GM21423 (cell line): ENCODE measurements around the gene LTN1.
A peak's percentile ranks its signal among the peaks of the same experiment; 100 is the strongest.
"Not testable (repeated sequence)": the region's sequence is repeated elsewhere in the genome, so short reads cannot be mapped to it uniquely, and the experiment has no call there.

Experiments used
- ATAC-seq: cut with Tn5 transposase; IDR thresholded peaks from one replicate; pipeline ENCODE4 v1.9.1; 2021; ENCODE audit warnings: mild to moderate bottlenecking, moderate library complexity; ENCODE audit not compliant: unreplicated experiment

The LTN1 gene

GRCh38 chr21:28992526-28993292, at the start of gene LTN1:
LTN1 (minus strand) TSS chr21:28992877; CDS start chr21:28992805, 72 bp downstream.
- peak; percentile 98 for ATAC-seq

- ATAC-seq: no peak
These were observed 42.0 kb upstream of the LTN1 start for GRCh38 chr21:29034678-29035077.

- no peak for ATAC-seq
These were observed 41.2 kb upstream of the LTN1 start for GRCh38 chr21:29033871-29034270.

- no peak for ATAC-seq
These were observed 40.6 kb upstream of the LTN1 start for GRCh38 chr21:29033301-29033700.

- ATAC-seq: no peak
These were observed 38.2 kb upstream of the LTN1 start for GRCh38 chr21:29030909-29031308.

- ATAC-seq: no peak
These were observed 36.8 kb upstream of the LTN1 start for GRCh38 chr21:29029524-29029923.

- ATAC-seq: no peak
These were observed 32.6 kb upstream of the LTN1 start for GRCh38 chr21:29025328-29025713.

- ATAC-seq: peak; percentile 97
These were observed 32.0 kb upstream of the LTN1 start, which contains the start of gene USP16 for GRCh38 chr21:29024474-29025327. USP16 (plus strand) TSS chr21:29024668; CDS start chr21:29027914, 3,246 bp downstream.

GRCh38 chr21:29022166-29022565, 29.5 kb upstream of the LTN1 start:
- ATAC-seq: no peak

- no peak for ATAC-seq
These were observed 25.9 kb upstream of the LTN1 start for GRCh38 chr21:29018540-29018939.

GRCh38 chr21:29017639-29018237, 25.1 kb upstream of the LTN1 start:
- no peak for ATAC-seq

GRCh38 chr21:29011236-29011635, 18.6 kb upstream of the LTN1 start:
- ATAC-seq: not testable (repeated sequence)

- ATAC-seq: no peak
These were observed 15.7 kb upstream of the LTN1 start for GRCh38 chr21:29008367-29008766.

GRCh38 chr21:29007810-29008209, 15.1 kb upstream of the LTN1 start:
- ATAC-seq: no peak

GRCh38 chr21:29007135-29007534, 14.5 kb upstream of the LTN1 start:
- ATAC-seq: no peak

GRCh38 chr21:29005696-29006095, 13.0 kb upstream of the LTN1 start:
- ATAC-seq: no peak

GRCh38 chr21:29002442-29003144, 9.9 kb upstream of the LTN1 start:
- peak; percentile 100 for ATAC-seq

GRCh38 chr21:28993293-28993629, 584 bp upstream of the LTN1 start:
- ATAC-seq: no peak

- no peak for ATAC-seq
These were observed 684 bp downstream of the LTN1 start for GRCh38 chr21:28991861-28992525.

GRCh38 chr21:28988146-28988545, 4.5 kb downstream of the LTN1 start:
- ATAC-seq: not testable (repeated sequence)
